GM18951 (cell line): ENCODE measurements around the gene RNF144A.

ENCODE experiments used
- POLR2A ChIP-seq: IDR thresholded peaks from 4 replicates; pipeline ENCODE4 v1.6.1; 2011; ENCODE audit warnings: mild to moderate bottlenecking; ENCODE audit not compliant: insufficient read length, insufficient read depth; ENCODE audit errors: extremely low read depth
- in situ Hi-C: fragments of 300-500 bp; cut with MboI; formaldehyde crosslinking; loops from one replicate; pipeline ENCODE4 v1.12.0; 2022; ENCODE audit warnings: low sequenced_read_pairs, mixed read lengths, inconsistent platforms; ENCODE audit not compliant: unreplicated experiment

Gene RNF144A

DNA sequence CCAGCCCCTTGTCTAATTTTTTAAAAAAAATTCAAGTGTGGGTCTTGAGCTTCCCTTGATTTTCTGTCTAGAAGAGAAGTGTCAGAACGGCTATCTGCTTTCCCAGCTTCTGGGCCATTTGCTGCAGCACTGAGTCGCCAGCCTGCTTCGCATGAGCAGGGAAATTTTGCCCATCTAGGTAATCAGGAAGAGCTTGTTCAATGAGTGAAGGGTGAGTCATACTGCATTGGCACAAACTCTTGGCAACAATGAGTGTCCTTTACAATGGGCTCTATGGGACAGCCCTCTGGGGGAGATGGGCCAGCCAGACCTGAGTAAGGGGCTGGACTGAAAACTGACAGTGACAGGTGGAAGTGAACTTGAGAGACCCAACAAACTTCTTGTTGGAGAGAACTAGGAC lies 2.4 kb upstream of the RNF144A start:
- TF ChIP-seq POLR2A, result no peak
- in situ Hi-C loops, result no loop called here

DNA sequence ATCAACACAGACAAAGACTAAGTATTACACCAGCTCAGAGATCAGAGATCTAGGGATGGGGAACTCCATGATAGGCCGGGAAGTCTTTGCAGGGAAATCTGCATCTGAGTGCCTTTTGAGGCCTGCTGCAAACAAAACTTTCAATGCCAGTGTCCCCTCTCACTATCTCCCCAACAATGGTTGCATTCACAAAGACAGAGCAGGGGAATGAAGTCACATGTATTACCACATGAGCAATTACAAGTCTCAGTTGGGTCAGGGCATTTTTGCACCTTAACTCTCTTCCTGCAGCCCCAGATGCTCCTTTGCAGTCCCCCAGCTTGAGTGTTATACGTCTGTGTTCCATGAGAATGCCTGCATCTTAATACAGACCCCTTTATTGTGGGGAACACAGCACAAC lies 1.8 kb upstream of the RNF144A start:
- TF ChIP-seq POLR2A, result no peak
- in situ Hi-C loops, result no loop called here

DNA sequence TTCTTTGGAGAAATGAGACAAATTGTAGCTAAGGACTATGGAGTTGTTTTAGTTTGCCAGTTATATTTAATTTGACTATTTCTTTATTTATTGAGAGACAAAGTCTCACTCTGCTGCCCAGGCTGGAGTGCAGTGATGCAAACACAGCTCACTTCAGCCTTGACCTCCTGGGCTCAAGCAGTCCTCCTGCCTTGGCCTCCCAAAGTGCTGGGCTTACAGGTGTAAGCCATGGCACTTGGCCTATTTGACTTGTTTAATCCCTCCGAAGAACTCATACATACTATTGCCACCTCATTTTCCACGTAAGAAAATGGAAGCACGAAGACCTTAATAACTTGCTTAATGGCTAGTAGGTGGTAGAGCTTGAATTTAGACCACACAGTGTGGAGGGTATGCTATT lies 988 bp upstream of the RNF144A start:
- TF ChIP-seq POLR2A, result no peak

GRCh38 chr2:6916736-6917070 lies 509 bp upstream of the RNF144A start:
- no peak for TF ChIP-seq POLR2A
- in situ Hi-C loops, result no loop called here

More for the DNA sequence above, 988 bp upstream of the RNF144A start:
- in situ Hi-C loops, result no loop called here

DNA sequence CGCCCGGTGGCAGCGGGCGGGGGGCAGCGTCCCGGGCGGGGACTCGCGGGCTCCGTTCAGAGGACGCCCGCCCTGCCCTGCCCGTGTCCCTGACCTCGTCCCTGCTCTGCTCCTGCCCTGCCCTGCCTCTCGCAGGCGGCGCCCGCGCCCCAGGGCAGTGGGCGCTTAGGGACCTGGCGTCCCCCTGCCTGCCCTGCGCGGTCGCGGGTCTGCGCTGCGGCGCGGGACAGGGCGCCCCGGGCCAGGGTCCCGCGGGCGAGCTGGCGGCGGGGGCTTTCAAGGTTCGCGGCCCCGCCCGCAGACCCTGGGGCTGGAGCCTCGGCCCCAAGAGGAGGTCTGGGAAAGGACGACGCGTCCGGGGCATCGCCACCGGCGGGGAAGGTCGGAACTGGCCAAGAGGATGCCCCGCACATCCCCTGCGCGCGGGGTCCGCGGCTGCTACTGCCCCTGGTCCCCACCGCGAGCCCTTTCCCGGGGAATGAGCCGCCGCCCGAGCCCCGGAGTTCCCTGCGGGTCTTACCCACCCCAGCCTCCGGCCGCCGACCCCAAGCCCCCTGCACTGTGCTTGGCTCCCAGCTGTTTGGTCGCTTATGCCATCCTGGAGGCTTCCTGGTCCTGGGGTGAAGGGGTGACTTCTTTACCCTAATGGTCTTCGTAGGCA lies 679 bp downstream of the RNF144A start:
- in situ Hi-C loops, result no loop called here
- no peak for TF ChIP-seq POLR2A

DNA sequence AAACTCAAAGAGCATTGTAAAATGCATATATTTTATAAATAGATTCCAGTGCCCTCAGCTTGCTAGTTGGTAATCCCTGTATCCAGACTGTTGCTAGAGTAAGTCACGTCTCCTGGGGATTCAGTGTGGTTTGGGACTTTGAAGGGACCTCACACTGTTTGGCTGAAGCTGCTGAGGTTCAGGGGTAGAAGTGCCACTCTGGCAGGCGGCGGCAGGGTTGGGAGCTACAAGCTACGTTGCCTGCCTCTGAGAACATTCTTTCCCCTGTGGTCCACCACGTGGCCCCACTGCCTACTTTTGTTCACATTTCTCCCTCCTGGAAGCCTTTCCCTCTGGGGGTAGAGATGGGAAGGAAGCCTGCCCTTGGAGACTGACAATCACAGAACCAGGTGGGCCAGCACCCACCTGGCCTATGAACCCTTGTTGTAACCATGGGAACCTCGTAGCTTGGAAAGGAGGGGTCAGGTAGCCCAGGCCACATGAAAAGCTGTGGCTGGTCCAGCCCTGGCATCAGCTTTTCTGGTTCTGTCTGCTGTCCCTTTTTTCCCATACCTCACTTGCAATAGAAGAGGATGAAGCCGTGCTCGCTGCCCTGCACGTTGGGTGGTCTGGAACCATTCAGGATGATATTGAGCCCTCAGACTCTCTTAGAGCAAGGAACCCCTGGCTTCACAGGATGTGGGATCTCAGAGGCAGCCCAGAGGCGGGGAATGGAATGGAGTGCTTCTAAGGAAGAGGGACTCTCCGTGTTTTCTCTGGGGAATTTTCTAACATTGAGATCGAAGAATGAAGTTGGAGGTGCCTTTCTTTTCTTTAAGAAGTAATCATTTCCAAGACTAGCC lies 2.9 kb downstream of the RNF144A start:
- no peak for TF ChIP-seq POLR2A
- in situ Hi-C loops, result no loop called here

GRCh38 chr2:6920743-6921064 lies 3.5 kb downstream of the RNF144A start:
- in situ Hi-C loops, result no loop called here
- TF ChIP-seq POLR2A, result no peak

DNA sequence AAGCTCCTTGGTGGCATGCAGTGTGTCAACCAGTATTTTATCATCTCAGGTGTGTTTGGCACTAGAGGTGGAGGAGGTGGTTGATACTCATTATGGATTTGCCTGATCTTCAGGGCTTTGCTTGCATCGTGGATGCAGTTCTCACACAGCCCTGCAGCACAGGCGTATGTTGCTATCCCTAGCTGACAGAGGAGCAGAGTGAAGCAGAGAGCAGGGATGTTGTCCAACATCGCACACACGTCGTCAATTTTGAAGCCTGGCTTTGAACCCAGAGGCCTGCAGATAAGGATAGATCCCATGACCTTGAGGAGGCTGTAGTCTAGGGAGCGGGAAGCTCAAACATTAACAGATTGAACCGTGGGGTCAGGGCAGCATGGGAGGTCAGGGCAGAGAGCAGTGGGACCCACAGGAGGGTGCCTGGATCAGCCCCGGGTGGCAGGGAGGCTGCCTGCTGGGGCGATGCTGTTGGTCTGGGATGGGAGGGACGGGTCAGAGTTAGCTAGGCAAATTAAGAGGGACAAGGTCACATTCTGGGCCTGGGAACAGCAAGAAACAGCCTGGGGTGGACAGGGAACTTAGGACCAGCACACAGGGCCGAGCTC lies 4.2 kb downstream of the RNF144A start:
- in situ Hi-C loops, result no loop called here
- TF ChIP-seq POLR2A, result no peak

DNA sequence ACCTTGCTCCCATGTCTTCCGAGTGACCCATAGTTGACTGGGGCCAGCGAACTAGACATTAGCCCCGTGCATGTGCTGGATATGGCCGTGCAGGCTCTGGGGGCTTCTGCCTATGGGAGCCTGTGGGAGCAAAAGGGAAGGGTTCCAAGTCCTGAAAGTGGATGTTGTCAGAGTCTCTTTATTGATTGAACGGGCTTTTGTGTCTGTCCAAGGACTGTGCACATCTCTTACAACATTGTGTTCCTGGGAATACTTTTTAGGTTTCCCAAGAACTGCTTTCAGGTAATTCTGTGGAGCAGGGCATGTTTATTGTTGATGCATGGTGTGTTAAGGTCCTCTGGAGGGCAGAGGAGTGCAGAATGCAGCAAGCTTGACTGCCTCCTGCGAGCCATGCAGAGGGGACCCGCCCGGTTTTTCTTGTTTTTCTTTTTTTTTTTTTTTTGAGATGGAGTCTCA lies 5.0 kb downstream of the RNF144A start:
- in situ Hi-C loops, result no loop called here
- TF ChIP-seq POLR2A, result no peak

- TF ChIP-seq POLR2A, result no peak
- in situ Hi-C loops, result no loop called here
Observed at GRCh38 chr2:6923319-6923718, 6.1 kb downstream of the RNF144A start.

- in situ Hi-C loops, result no loop called here
- TF ChIP-seq POLR2A, result no peak
Observed at GRCh38 chr2:6924101-6924923, 7.1 kb downstream of the RNF144A start.

- no peak for TF ChIP-seq POLR2A
- in situ Hi-C loops, result no loop called here
Observed at GRCh38 chr2:6924924-6925409, 7.8 kb downstream of the RNF144A start.

GRCh38 chr2:6926071-6926732 lies 9.0 kb downstream of the RNF144A start:
- in situ Hi-C loops, result no loop called here
- TF ChIP-seq POLR2A, result no peak

DNA sequence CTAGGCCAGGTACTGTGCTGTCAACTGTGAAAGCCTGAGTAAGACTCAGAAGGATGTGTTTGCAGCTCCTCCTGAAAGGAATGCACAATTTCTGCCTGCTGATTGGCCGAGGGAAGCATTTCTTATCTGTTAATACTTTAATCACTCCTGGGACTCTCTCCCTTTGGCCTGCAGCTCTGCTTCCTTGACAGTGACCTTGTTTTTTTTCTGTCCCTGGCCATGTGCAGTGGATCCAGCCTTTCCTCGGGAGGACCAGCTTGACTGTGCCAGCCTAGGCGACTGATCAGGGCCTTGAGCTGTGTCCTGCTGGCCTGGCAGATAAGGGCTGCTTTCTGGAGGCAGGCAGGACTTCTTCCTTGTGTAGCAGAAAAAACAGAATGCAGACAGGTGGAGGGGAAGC lies 10.0 kb downstream of the RNF144A start:
- no peak for TF ChIP-seq POLR2A
- in situ Hi-C loops, result no loop called here
